Endothelial cell of umbilical vein (primary cell): Measurements from ENCODE around the gene KIF21B. TPM values are rescaled to one million over a fixed set of nuclear protein-coding genes. Genes with fewer than 3 reads are reported as not detected.

ENCODE experiments used
- BruUV-seq: library from RNA; stranded (reverse); fragments of 400-500 nt; replicated peaks from 2 replicates; lab custom pipeline; 2021; lab: Mats Ljungman, UMichigan
- CTCF ChIA-PET: fragments of 300-600, 350-600 bp; sonication (Branson Sonifier 250); formaldehyde crosslinking; loops from one replicate; lab custom pipeline; 2021; ENCODE audit warnings: antibody characterized with exemption, inconsistent platforms; lab: Charles Lee
- POLR2A ChIA-PET: fragments of 300-600, 350-600 bp; sonication (Branson Sonifier 250); formaldehyde crosslinking; loops from one replicate; lab custom pipeline; 2021; ENCODE audit warnings: antibody characterized with exemption, inconsistent platforms; lab: Charles Lee
- DNase-seq: peaks from one replicate; pipeline ENCODE4 v3.0.0-alpha.2; 2011; ENCODE audit warnings: low read depth, low spot score
- FAIRE-seq: peaks from 2 replicates; lab custom pipeline; 2011; peaks lifted over from hg19 to GRCh38; lab: Jason Lieb, UNC
- H2AFZ ChIP-seq: 2 replicates; pipeline ENCODE4 v1.6.0; 2012; ENCODE audit warnings: low read depth, low read length, control low read depth, inconsistent platforms
- H3K27ac ChIP-seq: 2 replicates; pipeline ENCODE4 v1.5.1; 2011; ENCODE audit warnings: low read depth, mild to moderate bottlenecking, control low read depth, low read length, moderate library complexity; ENCODE audit not compliant: insufficient read depth
- H3K27me3 ChIP-seq, 2 experiments: 2 replicates each; pipeline versions ENCODE4 v1.6.0 to v1.6.1; 2011; ENCODE audit warnings: low read length in 2 of 2, mixed read lengths in 1 of 2; ENCODE audit not compliant: control insufficient read depth in 2 of 2, insufficient read depth in 2 of 2
- H3K36me3 ChIP-seq, 2 experiments: 2 replicates in 1 of 2; 3 replicates in 1 of 2; pipeline ENCODE4 v1.5.1; 2011; ENCODE audit warnings: low read length in 2 of 2, mild to moderate bottlenecking in 1 of 2, moderate library complexity in 1 of 2; ENCODE audit not compliant: control insufficient read depth in 2 of 2, insufficient read depth in 2 of 2; ENCODE audit errors: extremely low read depth in 1 of 2
- H3K4me1 ChIP-seq: 3 replicates; pipeline ENCODE4 v1.5.1; 2011; ENCODE audit warnings: mild to moderate bottlenecking, low read length; ENCODE audit not compliant: control insufficient read depth, insufficient read depth; ENCODE audit errors: extremely low read depth
- H3K4me2 ChIP-seq: 2 replicates; pipeline ENCODE4 v1.6.1; 2011; ENCODE audit warnings: low read length, control low read depth, mixed read lengths; ENCODE audit not compliant: insufficient read depth
- H3K4me3 ChIP-seq, 3 experiments: fragments of 200-600 bp in 1 of 3; sonication (generic), shearing (Covaris generic) in 1 of 3; replicated peaks in 1 of 3; 2 replicates each; pipeline ENCODE4 v1.5.1; 2011 to 2016; ENCODE audit warnings: control low read depth in 3 of 3, low read length in 3 of 3, mild to moderate bottlenecking in 2 of 3, inconsistent platforms in 1 of 3, low read depth in 1 of 3, moderate library complexity in 1 of 3; ENCODE audit not compliant: insufficient read depth in 1 of 3
- H3K79me2 ChIP-seq: 2 replicates; pipeline ENCODE4 v1.6.0; 2012; ENCODE audit warnings: low read length, inconsistent platforms; ENCODE audit not compliant: control insufficient read depth, insufficient read depth
- H3K9ac ChIP-seq: replicated peaks from 2 replicates; pipeline ENCODE3; 2011; ENCODE audit warnings: low read length, control low read depth; ENCODE audit not compliant: insufficient read depth; ENCODE audit errors: extremely low read depth
- H3K9me1 ChIP-seq: replicated peaks from 3 replicates; pipeline ENCODE4 v1.6.0; 2011; ENCODE audit warnings: mild to moderate bottlenecking, low read length; ENCODE audit not compliant: control insufficient read depth, insufficient read depth; ENCODE audit errors: extremely low read depth
- H3K9me3 ChIP-seq: replicated peaks from 2 replicates; pipeline ENCODE4 v1.5.1; 2012; ENCODE audit warnings: low read length, inconsistent platforms; ENCODE audit not compliant: control insufficient read depth, insufficient read depth
- H4K20me1 ChIP-seq: replicated peaks from 2 replicates; pipeline ENCODE3; 2011; ENCODE audit warnings: mild to moderate bottlenecking, low read length; ENCODE audit not compliant: control insufficient read depth, insufficient read depth; ENCODE audit errors: extremely low read depth
- EZH2 ChIP-seq: IDR thresholded peaks from 2 replicates; pipeline ENCODE4 v1.6.1; 2012; ENCODE audit warnings: borderline replicate concordance, low read depth, mild to moderate bottlenecking, moderate library complexity, low read length, inconsistent platforms; ENCODE audit not compliant: severe bottlenecking
- FOS ChIP-seq: IDR thresholded peaks from 2 replicates; pipeline ENCODE4 v1.6.1; 2011; ENCODE audit warnings: mild to moderate bottlenecking, low read length, moderate library complexity, borderline replicate concordance; ENCODE audit not compliant: insufficient read depth
- GATA2 ChIP-seq: IDR thresholded peaks from 2 replicates; pipeline ENCODE4 v1.7.0; 2011; ENCODE audit warnings: low read depth, mild to moderate bottlenecking, moderate library complexity, mixed read lengths, low read length; ENCODE audit not compliant: insufficient read length, insufficient read depth
- JUN ChIP-seq: IDR thresholded peaks from 2 replicates; pipeline ENCODE4 v1.6.1; 2011; ENCODE audit warnings: borderline replicate concordance, low read depth; ENCODE audit not compliant: insufficient read length, insufficient read depth
- MYC ChIP-seq: IDR thresholded peaks from one replicate; pipeline ENCODE4 v1.6.1; 2011; ENCODE audit warnings: mild to moderate bottlenecking, low read depth, low read length
- POLR2A ChIP-seq: IDR thresholded peaks from 2 replicates; pipeline ENCODE4 v1.6.1; 2012; ENCODE audit warnings: low read depth, mild to moderate bottlenecking, control low read depth, low read length
- POLR2AphosphoS5 ChIP-seq: IDR thresholded peaks from 2 replicates; pipeline ENCODE4 v1.6.1; 2012; ENCODE audit warnings: low read depth, mild to moderate bottlenecking, control low read depth, low read length, moderate library complexity; ENCODE audit not compliant: insufficient read depth
- dilution Hi-C: fragments of 300-500 bp; cut with MboI; formaldehyde crosslinking; loops from one replicate; pipeline ENCODE4 v1.15.0; 2019; ENCODE audit warnings: low sequenced_read_pairs; ENCODE audit not compliant: extremely low pct_ligation_motif_present
- intact Hi-C: fragments of 100-400 bp; cut with micrococcal nuclease; formaldehyde crosslinking; loops from one replicate; pipeline ENCODE4 v1.10.0; 2022
- polyA plus RNA-seq, 4 experiments: library from polyadenylated mRNA; depleted of rRNA in 3 of 4; stranded (reverse) in 3 of 4; unstranded in 1 of 4; fragments of >200 nt; gene quantifications; 2 replicates each; pipeline versions ENCODE4 v1.2.1 to v1.2.3, GENCODE V29; 2011 to 2012; ENCODE audit warnings: missing spikeins in 1 of 4
- total RNA-seq: library from RNA; stranded (reverse); gene quantifications from 2 replicates; pipeline ENCODE4 v1.2.3, GENCODE V29; 2021
- TF ChIP-seq, protein P1 (sequence below), 2 donors: IDR thresholded peaks; 1 replicate in 1 of 2; 2 replicates in 1 of 2; pipeline ENCODE4 v1.5.1; 2011; ENCODE audit warnings: low read length in 2 of 2, mild to moderate bottlenecking in 2 of 2, moderate library complexity in 2 of 2, control low read depth in 1 of 2, inconsistent platforms in 1 of 2, low read depth in 1 of 2; ENCODE audit not compliant: insufficient read depth in 1 of 2; ENCODE audit errors: extremely low read depth in 1 of 2
- TF ChIP-seq, protein P2 (sequence below): IDR thresholded peaks from 2 replicates; pipeline ENCODE4 v1.6.1; 2011; ENCODE audit not compliant: insufficient read depth, insufficient read length

Gene KIF21B
- total and polyA plus RNA-seq, 2 donors (not counting 3 experiments of a cell fraction or from before 2014, with no cell fraction given), result 1.9 to 4.4 TPM

DNA sequence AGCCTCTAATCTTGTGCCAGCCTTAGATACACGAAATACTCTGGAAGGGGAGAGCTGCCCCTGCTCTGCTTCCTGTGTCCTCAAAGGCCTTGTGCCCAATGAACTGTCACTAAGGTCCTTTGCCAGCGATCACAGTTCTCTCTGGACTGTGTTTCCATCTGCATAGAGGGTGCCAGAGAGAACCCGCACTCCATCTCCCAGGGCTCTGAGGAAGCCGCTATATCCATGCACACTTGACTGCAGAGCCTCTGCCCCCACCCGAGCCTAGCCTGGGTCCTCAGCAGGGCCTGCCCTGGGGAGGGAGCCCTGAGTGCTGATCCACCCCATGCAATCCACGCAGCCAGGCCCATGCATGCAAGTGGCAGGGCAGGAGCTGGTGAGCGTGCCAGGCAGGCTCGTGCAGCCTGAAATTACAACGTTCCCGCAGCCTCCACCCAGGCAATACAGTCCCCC lies 30.6 kb upstream of the KIF21B start:
- Histone ChIP-seq H3K4me1 (no peaks in the 10 kb centered on the region), H4K20me1 (no peaks in the 10 kb centered on the region), H3K36me3 (no peaks in the 10 kb centered on the region), H3K27me3 (peaks cover 0 to 12% of the 10 kb centered on the region in 2 experiments), H2AFZ (no peak overlapping the region), H3K4me2 (no peak overlapping the region), H3K9me1 (no peaks in the 10 kb centered on the region), H3K9me3 (no peaks in the 10 kb centered on the region), H3K27ac (no peak overlapping the region), H3K79me2 (no peaks in the 10 kb centered on the region), H3K9ac (no peak overlapping the region), H3K4me3 (no peak overlapping the region)
- no peak for DNase-seq
- no TSS peak for BruUV-seq
- CTCF ChIA-PET, result interaction anchor here (1.0 kb wide), 1 partner anchor 83 kb away, joined by 5 read pairs; no protein-coding TSS in a partner anchor
- intact Hi-C loops, result no loop called here
- dilution Hi-C loops, result no loop called here
- TF ChIP-seq GATA2 (no peak), JUN (no peak), MYC (no peak), POLR2AphosphoS5 (no peak), FOS (no peak), EZH2 (no peak), POLR2A (no peak)
- TF ChIP-seq, protein P1, sequence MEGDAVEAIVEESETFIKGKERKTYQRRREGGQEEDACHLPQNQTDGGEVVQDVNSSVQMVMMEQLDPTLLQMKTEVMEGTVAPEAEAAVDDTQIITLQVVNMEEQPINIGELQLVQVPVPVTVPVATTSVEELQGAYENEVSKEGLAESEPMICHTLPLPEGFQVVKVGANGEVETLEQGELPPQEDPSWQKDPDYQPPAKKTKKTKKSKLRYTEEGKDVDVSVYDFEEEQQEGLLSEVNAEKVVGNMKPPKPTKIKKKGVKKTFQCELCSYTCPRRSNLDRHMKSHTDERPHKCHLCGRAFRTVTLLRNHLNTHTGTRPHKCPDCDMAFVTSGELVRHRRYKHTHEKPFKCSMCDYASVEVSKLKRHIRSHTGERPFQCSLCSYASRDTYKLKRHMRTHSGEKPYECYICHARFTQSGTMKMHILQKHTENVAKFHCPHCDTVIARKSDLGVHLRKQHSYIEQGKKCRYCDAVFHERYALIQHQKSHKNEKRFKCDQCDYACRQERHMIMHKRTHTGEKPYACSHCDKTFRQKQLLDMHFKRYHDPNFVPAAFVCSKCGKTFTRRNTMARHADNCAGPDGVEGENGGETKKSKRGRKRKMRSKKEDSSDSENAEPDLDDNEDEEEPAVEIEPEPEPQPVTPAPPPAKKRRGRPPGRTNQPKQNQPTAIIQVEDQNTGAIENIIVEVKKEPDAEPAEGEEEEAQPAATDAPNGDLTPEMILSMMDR (IDR thresholded peaks at IDR 0.05; ENCODE audit: extremely low read depth in 1 of 2, insufficient read depth in 1 of 2, low read depth in 1 of 2, low read length in 2 of 2), result no peak
- TF ChIP-seq, protein P2, sequence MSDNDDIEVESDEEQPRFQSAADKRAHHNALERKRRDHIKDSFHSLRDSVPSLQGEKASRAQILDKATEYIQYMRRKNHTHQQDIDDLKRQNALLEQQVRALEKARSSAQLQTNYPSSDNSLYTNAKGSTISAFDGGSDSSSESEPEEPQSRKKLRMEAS, result no peak
- FAIRE-seq, result no peak
- POLR2A ChIA-PET, result no interaction called here
